H1 (cell line): ENCODE measurements around the gene CCDC12. TPM values are rescaled to one million over a fixed set of nuclear protein-coding genes. Genes with fewer than 3 reads are reported as not detected.
A peak's percentile ranks its signal among the peaks of the same experiment; 100 is the strongest.

ENCODE experiments used
- BRCA1 ChIP-seq: IDR thresholded peaks from 2 replicates; pipeline ENCODE4 v1.6.1; 2012; ENCODE audit warnings: low read depth, low read length, improper control_type of control experiment
- CBX8 ChIP-seq: fragments of 300-800, 300-1000 bp; sonication (generic); IDR thresholded peaks from 2 replicates; pipeline ENCODE4 v1.7.1; 2016; ENCODE audit warnings: low read depth, low read length, borderline replicate concordance
- CHD2 ChIP-seq: IDR thresholded peaks from 2 replicates; pipeline ENCODE4 v1.6.1; 2012; ENCODE audit warnings: low read length, improper control_type of control experiment
- EZH2 ChIP-seq: fragments of 200-600 bp; sonication (generic); IDR thresholded peaks from 2 replicates; pipeline ENCODE4 v1.7.1; 2012; ENCODE audit warnings: low read depth, mild to moderate bottlenecking, moderate library complexity, low read length, inconsistent platforms; ENCODE audit not compliant: severe bottlenecking
- GTF2F1 ChIP-seq: IDR thresholded peaks from 2 replicates; pipeline ENCODE4 v1.6.1; 2012; ENCODE audit warnings: low read depth, low read length, improper control_type of control experiment, borderline replicate concordance
- HDAC2 ChIP-seq, 2 experiments: fragments of 300-600 bp in 1 of 2; sonication (generic) in 1 of 2; IDR thresholded peaks; 2 replicates each; pipeline ENCODE4 v1.6.1; 2011 to 2012; ENCODE audit warnings: low read depth in 2 of 2, low read length in 2 of 2, mild to moderate bottlenecking in 2 of 2, moderate library complexity in 2 of 2, borderline replicate concordance in 1 of 2, inconsistent platforms in 1 of 2
- KDM1A ChIP-seq: fragments of 200-600, 300-600 bp; sonication (generic); IDR thresholded peaks from 2 replicates; pipeline ENCODE4 v1.7.1; 2016; ENCODE audit warnings: mild to moderate bottlenecking, low read length, borderline replicate concordance
- PHF8 ChIP-seq: fragments of 200-600 bp; sonication (generic); conservative IDR thresholded peaks from 2 replicates; pipeline ENCODE4 v1.7.1; 2012; ENCODE audit warnings: low read depth, mild to moderate bottlenecking, inconsistent platforms, low read length, moderate library complexity
- POLR2AphosphoS5 ChIP-seq: IDR thresholded peaks from 2 replicates; pipeline ENCODE4 v1.6.1; 2011; ENCODE audit warnings: low read depth, low read length
- POU5F1 ChIP-seq: IDR thresholded peaks from 2 replicates; pipeline ENCODE4 v1.6.1; 2011; ENCODE audit warnings: low read depth, mild to moderate bottlenecking, low read length, moderate library complexity
- RBBP5 ChIP-seq: IDR thresholded peaks from 2 replicates; pipeline ENCODE4 v1.7.1; 2012; ENCODE audit warnings: low read depth, mild to moderate bottlenecking, inconsistent platforms, low read length, moderate library complexity, borderline replicate concordance
- SAP30 ChIP-seq: fragments of 300-600 bp; sonication (generic); IDR thresholded peaks from 2 replicates; pipeline ENCODE4 v1.7.1; 2012; ENCODE audit warnings: low read length, moderate library complexity, mild to moderate bottlenecking, inconsistent platforms; ENCODE audit not compliant: insufficient read depth, insufficient replicate concordance
- TAF7 ChIP-seq: optimal IDR thresholded peaks from 2 replicates; pipeline ENCODE3; 2011; ENCODE audit warnings: low read depth, mild to moderate bottlenecking, inconsistent platforms, low read length, moderate library complexity, borderline replicate concordance
- TBP ChIP-seq: IDR thresholded peaks from 2 replicates; pipeline ENCODE4 v1.6.1; 2011; ENCODE audit warnings: low read depth, low read length, improper control_type of control experiment
- TCF12 ChIP-seq: IDR thresholded peaks from 2 replicates; pipeline ENCODE4 v1.6.1; 2011; ENCODE audit warnings: low read depth, mild to moderate bottlenecking, low read length
- YY1 ChIP-seq: IDR thresholded peaks from 2 replicates; pipeline ENCODE4 v1.6.1; 2011; ENCODE audit warnings: low read depth, mild to moderate bottlenecking, low read length
- polyA plus RNA-seq, 7 experiments: library from polyadenylated mRNA; depleted of rRNA in 3 of 7; stranded (reverse) in 5 of 7; unstranded in 2 of 7; fragments of >200 nt in 5 of 7; fragments of 200-250 nt in 2 of 7; gene quantifications; 1 replicate in 5 of 7; 2 replicates in 1 of 7; 4 replicates in 1 of 7; pipeline versions ENCODE4 v1.2.1 to v1.2.3, GENCODE V29; 2011 to 2013; ENCODE audit warnings: missing spikeins in 2 of 7, mixed read lengths in 2 of 7
- total RNA-seq: library from RNA; stranded (reverse); fragmentation: NEBNext Ultra II Directional; extraction: Animal tissue kit (Norgen Biotek cat#: 25700); gene quantifications from 2 replicates; pipeline ENCODE4 v1.2.1, GENCODE V29; 2021
- TF ChIP-seq, protein P1 (sequence below): IDR thresholded peaks from 2 replicates; pipeline ENCODE4 v1.6.1; 2012; ENCODE audit warnings: low read length, inconsistent platforms
- TF ChIP-seq, protein P2 (sequence below): IDR thresholded peaks from 2 replicates; pipeline ENCODE4 v1.6.1; 2012; ENCODE audit warnings: inconsistent platforms
- TF ChIP-seq, protein P3 (sequence below), 3 experiments: IDR thresholded peaks; 1 replicate in 2 of 3; 2 replicates in 1 of 3; pipeline versions ENCODE4 v1.5.1 to v1.6.1; 2011; ENCODE audit warnings: low read length in 3 of 3, mild to moderate bottlenecking in 3 of 3, inconsistent platforms in 2 of 3, low read depth in 1 of 3, moderate library complexity in 1 of 3; ENCODE audit not compliant: insufficient read depth in 1 of 3; ENCODE audit errors: control extremely low read depth in 1 of 3

The CCDC12 gene
- total and polyA plus RNA-seq, 2 of the 8 experiments (the other 6 are each of a cell fraction or from before 2014, with no cell fraction given), result 29.5 to 41.3 TPM

DNA sequence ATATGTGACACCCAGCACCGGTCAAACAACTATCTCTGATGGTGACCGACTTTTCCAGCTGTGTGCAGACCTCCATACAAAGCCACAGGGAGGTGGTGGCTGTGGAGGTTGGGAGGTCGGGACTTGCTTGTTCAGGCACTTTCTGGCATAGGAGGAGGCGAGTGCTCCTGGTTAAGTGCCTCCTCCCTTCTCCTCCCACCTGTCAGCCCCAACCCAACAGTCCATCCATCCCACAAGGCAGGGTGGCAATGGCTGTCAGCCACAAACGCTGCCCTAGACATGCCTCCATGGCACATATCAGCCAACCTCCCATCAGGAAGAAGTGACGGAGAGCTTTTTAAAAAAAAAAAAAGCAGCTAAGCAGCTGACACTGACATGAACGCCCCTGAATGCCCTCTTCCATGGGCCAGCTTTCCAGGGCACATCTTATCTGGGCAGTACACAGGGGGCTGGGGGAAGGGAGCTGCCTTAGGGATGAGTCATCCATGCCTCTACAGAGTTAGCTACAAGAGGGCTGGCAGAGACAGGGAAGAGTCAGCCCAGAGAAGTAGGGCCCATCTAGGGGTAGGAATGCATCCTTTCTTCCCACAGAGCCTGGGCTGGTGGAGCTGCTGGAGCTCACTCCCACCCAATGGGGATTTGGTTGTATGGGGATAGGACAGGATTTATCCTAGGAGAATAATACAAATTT lies 41.2 kb downstream of the CCDC12 start (continued):
- no peak for TF ChIP-seq BRCA1
- TF ChIP-seq RBBP5, result no peak
- TF ChIP-seq, protein P1, sequence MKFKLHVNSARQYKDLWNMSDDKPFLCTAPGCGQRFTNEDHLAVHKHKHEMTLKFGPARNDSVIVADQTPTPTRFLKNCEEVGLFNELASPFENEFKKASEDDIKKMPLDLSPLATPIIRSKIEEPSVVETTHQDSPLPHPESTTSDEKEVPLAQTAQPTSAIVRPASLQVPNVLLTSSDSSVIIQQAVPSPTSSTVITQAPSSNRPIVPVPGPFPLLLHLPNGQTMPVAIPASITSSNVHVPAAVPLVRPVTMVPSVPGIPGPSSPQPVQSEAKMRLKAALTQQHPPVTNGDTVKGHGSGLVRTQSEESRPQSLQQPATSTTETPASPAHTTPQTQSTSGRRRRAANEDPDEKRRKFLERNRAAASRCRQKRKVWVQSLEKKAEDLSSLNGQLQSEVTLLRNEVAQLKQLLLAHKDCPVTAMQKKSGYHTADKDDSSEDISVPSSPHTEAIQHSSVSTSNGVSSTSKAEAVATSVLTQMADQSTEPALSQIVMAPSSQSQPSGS, result peak; percentile 65; the same call in 1 of the 2 replicates
- 0 out of 2 replicates have a peak, but pooled peaks have one; percentile 53 for TF ChIP-seq CHD2
- TF ChIP-seq, protein P2, sequence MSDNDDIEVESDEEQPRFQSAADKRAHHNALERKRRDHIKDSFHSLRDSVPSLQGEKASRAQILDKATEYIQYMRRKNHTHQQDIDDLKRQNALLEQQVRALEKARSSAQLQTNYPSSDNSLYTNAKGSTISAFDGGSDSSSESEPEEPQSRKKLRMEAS, result no peak
- TF ChIP-seq TCF12, result no peak
- TF ChIP-seq SAP30, result no peak
- TF ChIP-seq HDAC2 (IDR thresholded peaks at IDR 0.05; ENCODE audit: borderline replicate concordance in 1 of 2, low read depth in 2 of 2, low read length in 2 of 2), result no peak
- no peak for TF ChIP-seq TAF7
- TF ChIP-seq CBX8, result no peak
- TF ChIP-seq GTF2F1, result no peak
- TF ChIP-seq PHF8, result no peak
- peak; percentile 67 for TF ChIP-seq TBP
- no peak for TF ChIP-seq POU5F1
- TF ChIP-seq KDM1A, result no peak
- no peak; the same call in 1 of the 2 replicates for TF ChIP-seq POLR2AphosphoS5
- TF ChIP-seq, protein P3, sequence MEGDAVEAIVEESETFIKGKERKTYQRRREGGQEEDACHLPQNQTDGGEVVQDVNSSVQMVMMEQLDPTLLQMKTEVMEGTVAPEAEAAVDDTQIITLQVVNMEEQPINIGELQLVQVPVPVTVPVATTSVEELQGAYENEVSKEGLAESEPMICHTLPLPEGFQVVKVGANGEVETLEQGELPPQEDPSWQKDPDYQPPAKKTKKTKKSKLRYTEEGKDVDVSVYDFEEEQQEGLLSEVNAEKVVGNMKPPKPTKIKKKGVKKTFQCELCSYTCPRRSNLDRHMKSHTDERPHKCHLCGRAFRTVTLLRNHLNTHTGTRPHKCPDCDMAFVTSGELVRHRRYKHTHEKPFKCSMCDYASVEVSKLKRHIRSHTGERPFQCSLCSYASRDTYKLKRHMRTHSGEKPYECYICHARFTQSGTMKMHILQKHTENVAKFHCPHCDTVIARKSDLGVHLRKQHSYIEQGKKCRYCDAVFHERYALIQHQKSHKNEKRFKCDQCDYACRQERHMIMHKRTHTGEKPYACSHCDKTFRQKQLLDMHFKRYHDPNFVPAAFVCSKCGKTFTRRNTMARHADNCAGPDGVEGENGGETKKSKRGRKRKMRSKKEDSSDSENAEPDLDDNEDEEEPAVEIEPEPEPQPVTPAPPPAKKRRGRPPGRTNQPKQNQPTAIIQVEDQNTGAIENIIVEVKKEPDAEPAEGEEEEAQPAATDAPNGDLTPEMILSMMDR (IDR thresholded peaks at IDR 0.05; ENCODE audit: control extremely low read depth in 1 of 3, insufficient read depth in 1 of 3, low read depth in 1 of 3, low read length in 3 of 3), result peak; percentile 52 to 72 (median 60)
- 0 out of 2 replicates have a peak, but pooled peaks have one; percentile 49 for TF ChIP-seq YY1
- TF ChIP-seq EZH2, result no peak
